Purkinje cell (primary cell): Measurements from ENCODE around the gene GDF15. TPM values are rescaled to one million over a fixed set of nuclear protein-coding genes. Genes with fewer than 3 reads are reported as not detected.

Experiments
- polyA plus RNA-seq: library from polyadenylated mRNA; unstranded; fragments of >200 nt; fragmentation: Nextera tagmentation; gene quantifications from 2 replicates; pipeline ENCODE4 v1.2.1, GENCODE V29; 2014

The GDF15 gene, protein sequence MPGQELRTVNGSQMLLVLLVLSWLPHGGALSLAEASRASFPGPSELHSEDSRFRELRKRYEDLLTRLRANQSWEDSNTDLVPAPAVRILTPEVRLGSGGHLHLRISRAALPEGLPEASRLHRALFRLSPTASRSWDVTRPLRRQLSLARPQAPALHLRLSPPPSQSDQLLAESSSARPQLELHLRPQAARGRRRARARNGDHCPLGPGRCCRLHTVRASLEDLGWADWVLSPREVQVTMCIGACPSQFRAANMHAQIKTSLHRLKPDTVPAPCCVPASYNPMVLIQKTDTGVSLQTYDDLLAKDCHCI
- polyA plus RNA-seq = not detected in 2 replicates

DNA sequence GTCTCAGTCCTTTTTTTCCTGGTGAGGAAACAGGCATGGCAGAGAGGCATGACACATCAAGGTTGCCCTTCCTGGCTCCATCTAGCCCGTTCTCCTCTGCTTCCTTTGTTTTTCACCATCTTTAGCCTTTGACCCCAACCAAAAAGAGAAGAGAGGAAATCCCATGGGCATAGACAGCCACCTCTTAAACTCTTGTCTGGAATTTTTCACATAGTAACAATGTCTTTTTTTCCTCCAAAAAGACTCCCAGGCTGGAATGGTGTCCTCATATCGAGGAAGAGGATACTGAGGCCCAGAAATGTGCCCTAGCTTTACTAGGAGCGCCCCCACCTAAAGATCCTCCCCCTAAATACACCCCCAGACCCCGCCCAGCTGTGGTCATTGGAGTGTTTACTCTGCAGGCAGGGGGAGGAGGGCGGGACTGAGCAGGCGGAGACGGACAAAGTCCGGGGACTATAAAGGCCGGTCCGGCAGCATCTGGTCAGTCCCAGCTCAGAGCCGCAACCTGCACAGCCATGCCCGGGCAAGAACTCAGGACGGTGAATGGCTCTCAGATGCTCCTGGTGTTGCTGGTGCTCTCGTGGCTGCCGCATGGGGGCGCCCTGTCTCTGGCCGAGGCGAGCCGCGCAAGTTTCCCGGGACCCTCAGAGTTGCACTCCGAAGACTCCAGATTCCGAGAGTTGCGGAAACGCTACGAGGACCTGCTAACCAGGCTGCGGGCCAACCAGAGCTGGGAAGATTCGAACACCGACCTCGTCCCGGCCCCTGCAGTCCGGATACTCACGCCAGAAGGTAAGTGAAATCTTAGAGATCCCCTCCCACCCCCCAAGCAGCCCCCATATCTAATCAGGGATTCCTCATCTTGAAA is at the start of gene GDF15:
GDF15 (plus strand) TSS at position 484 of the 868 bp plus-strand sequence; CDS start at position 516, 32 bp downstream.

DNA sequence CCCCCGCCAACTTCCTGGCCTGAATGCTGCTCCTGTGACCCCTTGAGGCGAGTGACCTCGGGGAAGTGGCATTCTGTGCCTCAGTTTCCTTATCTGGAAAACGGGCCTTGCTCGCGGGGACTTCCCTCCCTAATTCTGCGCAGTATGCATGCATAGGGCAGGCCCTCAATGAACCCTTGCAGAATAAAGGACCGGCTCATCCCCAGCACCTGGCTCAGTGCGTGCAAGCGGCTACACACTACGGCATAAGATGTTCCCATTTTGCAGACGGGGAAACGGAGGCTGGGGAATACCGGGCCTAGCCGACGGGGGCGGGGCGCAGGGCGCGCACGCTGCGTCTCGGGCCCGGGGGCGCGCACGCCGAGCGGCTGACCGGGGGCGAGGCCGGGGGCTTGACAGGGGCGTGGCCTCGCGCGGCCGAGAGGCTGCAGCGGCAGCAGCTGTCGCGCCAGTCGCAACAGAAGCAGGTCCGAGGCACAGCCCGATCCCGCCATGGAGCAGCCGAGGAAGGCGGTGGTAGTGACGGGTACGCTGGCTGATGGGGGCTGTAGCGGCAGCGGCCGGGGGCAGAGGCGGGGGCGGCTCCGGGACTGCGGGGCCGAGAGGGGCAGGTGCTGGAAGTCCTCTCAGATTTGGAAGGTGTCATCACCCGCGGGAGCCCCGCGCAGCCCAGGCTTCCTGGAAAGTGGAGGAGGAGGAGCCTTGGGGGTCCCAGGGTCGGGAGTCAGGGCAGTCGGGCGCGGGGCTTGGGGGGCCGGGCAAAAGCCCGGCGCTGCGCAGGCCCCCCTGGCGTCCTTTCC is 45.6 kb upstream of the GDF15 start, which contains the start of gene PGPEP1:
PGPEP1 (plus strand) TSS at position 409 of the 800 bp plus-strand sequence; CDS start at position 493, 84 bp downstream.

DNA sequence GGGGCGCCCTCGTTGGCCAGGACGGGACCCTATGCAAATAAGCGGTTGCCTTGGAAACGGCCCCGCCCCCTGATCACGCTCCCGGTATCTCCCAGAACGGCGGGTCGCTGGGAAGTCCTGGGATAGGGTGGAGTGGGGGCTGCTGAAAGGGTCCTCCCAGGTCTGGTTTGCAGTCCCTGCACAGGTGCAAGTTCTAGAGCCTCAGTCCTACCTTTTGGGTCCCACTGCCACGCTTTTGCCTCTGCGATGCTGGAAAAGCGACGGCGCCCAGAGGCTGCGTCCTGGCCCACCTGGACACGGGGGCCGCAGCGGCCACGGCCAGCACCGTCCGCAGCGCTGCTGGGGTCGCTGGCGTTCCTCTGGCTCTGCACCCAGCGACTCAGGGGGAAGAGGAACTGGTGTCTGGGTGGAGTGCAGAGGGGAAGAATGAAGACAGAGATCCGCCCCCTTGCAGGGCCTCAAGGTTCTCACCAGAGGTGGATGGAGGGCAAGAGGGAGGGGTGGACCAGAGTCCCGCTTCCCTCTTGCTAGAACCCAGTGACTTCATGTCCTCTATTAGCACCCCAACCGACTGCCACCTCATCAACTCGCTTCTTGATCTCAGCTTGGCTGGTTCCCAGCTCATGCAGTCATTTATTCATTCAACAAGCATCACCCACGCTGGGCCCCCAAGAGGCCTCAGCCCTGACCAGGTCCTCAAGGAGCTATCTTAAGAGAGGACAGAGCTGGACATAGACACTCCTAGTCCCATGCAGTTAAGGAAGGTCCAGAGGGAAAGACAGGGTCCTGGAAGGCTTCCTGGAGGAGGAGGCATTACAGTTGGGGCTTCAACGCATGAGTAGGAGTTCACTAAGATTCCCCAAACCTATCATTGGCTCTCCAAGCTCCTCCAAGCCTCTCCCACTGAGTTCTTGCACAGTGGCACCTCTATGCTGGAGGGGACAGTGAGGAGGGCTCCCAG is 11.6 kb downstream of the GDF15 start, which contains the start of gene LRRC25:
LRRC25 (minus strand) TSS at position 381 of the 961 bp plus-strand sequence. CDS start 659 bp downstream, outside the sequence.

DNA sequence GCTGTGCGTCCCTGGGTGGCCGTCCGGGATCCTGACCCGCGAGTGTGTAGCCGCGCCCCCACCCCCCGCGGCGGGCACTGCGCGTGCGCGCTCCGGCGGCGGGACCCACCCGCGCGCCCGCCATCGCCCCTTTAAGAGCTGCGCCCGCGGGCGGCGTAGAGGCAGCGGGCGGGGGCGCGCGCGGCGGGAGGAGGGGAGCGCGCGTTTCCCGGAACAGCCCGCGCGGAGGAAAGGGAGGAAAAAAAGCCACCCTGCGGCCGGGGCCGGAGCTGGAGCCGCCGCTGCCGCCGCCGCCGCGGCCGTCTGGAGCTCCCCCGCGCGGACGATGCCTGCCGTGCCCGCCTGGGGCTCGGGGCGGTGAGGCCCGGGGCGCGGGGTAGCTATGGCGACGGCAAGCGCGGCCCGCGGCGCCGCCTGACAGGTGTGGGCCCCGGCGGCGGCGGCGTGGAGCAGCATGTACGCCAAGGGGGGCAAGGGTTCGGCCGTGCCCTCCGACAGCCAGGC is 33.3 kb downstream of the GDF15 start, which contains the start of gene SSBP4:
SSBP4 (plus strand) TSS at position 204 of the 504 bp plus-strand sequence; CDS start at position 455, 251 bp downstream.

DNA sequence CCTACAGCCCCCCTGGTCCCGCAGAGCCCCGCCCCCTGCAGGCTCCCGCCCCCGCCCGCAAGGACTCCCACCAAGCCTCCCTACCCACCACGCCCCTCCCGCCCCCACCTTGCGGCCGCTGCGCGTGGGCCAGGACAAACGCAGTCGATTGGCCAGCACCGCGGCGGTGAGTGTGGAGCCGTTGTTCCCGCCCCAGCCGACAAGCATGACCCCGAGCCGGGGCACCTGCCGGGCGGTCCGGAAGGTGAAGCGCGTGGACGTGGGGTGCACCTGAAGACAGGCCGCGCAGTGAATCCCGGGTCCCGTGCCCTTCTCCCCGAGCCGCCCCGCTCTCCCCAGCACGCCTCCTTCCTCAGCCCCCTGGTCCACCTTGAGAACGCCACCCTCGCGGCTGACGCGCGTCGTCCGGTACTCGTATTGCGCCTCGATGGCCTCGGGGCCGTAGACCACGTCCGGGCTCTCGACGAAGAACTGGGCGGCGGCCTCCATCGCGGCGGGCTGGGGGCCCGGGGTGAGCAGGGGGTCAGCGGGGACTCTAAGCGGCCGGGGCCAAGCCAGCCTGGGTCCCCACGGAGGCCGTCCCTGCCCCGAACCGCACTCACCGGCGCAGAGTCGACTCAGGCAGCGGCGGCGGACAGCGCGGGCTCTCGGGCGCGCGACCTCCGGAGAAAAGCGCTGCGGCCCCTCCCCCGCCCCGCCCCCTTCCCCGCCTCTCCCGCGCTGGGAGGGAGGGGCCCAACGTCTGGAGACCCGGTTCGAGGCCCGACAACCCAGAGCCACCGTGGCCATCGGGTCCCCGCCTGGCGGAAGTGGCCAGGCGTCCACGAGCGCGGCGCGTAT is 51.8 kb downstream of the GDF15 start, which contains the start of gene ISYNA1:
ISYNA1 (minus strand) TSS at position 643 of the 840 bp plus-strand sequence; CDS start at position 489, 154 bp downstream.

Other genes starting within 250 kb of the GDF15 start
- gene PIK3R2, start 233.0 kb upstream of the GDF15 start, polyA plus RNA-seq = 0.67 and 1.1 TPM in 2 replicates
- 0.28 TPM in 1 of 2 replicates, not detected in the other for gene IFI30, start 212.3 kb upstream of the GDF15 start, polyA plus RNA-seq
- 4.5 and 7.4 TPM in 2 replicates for gene MPV17L2, start 192.9 kb upstream of the GDF15 start, polyA plus RNA-seq
- 66.7 and 126 TPM in 2 replicates for gene RAB3A, start 182.1 kb upstream of the GDF15 start, polyA plus RNA-seq
- 0.36 TPM in 1 of 2 replicates, not detected in the other for gene PDE4C, start 159.7 kb upstream of the GDF15 start, polyA plus RNA-seq
- gene IQCN, start 111.7 kb upstream of the GDF15 start, polyA plus RNA-seq = 0.04 TPM in 1 of 2 replicates, not detected in the other
- gene JUND, start 104.5 kb upstream of the GDF15 start, polyA plus RNA-seq = 12.2 and 17.8 TPM in 2 replicates
- gene LSM4, start 63.1 kb upstream of the GDF15 start, polyA plus RNA-seq = 33.9 and 44.0 TPM in 2 replicates
- 0.07 and 3.8 TPM in 2 replicates for gene PGPEP1, start 45.6 kb upstream of the GDF15 start, polyA plus RNA-seq
- gene LRRC25, start 11.5 kb downstream of the GDF15 start, polyA plus RNA-seq = not detected in 2 replicates
- 2.9 and 4.5 TPM in 2 replicates for gene SSBP4, start 33.2 kb downstream of the GDF15 start, polyA plus RNA-seq
- gene ISYNA1, start 52.0 kb downstream of the GDF15 start, polyA plus RNA-seq = 0.62 and 3.5 TPM in 2 replicates
- 0.71 TPM in 1 of 2 replicates, not detected in the other for gene ELL, start 135.9 kb downstream of the GDF15 start, polyA plus RNA-seq
- 2.6 and 5.3 TPM in 2 replicates for gene FKBP8, start 157.4 kb downstream of the GDF15 start, polyA plus RNA-seq
- 12.6 and 16.0 TPM in 2 replicates for gene KXD1, start 171.7 kb downstream of the GDF15 start, polyA plus RNA-seq
- 743 and 784 TPM in 2 replicates for gene UBA52, start 185.7 kb downstream of the GDF15 start, polyA plus RNA-seq
- gene REX1BD, start 202.6 kb downstream of the GDF15 start, polyA plus RNA-seq = 8.0 and 27.2 TPM in 2 replicates
- 2.3 TPM in 1 of 2 replicates, not detected in the other for gene CRLF1, start 220.6 kb downstream of the GDF15 start, polyA plus RNA-seq
- gene TMEM59L, start 226.7 kb downstream of the GDF15 start, polyA plus RNA-seq = 56.5 and 77.2 TPM in 2 replicates